ENCODE data around the gene EFS. TPM values are rescaled to one million over a fixed set of nuclear protein-coding genes. Genes with fewer than 3 reads are reported as not detected.

Gene EFS
- total RNA-seq, 2 donors from 2014 or later: 69.9 to 96.4 TPM

GRCh38 chr14:23406244-23406643, 41.3 kb upstream of the EFS start:
- no peaks in the 10 kb centered on the region for H3K9me3 ChIP-seq (ENCODE audit: control insufficient read depth, low read length)
- H3K36me3 ChIP-seq (ENCODE audit: control insufficient read depth, insufficient read depth, low read length): no peaks in the 10 kb centered on the region
- Mint-ChIP-seq H3K4me1 (no peaks in the 10 kb centered on the region), H3K9me3 (no peaks in the 10 kb centered on the region), H3K27ac (no peak overlapping the region), H3K36me3 (ENCODE audit: low read depth) (no peaks in the 10 kb centered on the region), H3K4me3 (no peak overlapping the region), H3K27me3 (ENCODE audit: insufficient read depth) (peaks cover 50% of the 10 kb centered on the region)
- H3K27me3 ChIP-seq (ENCODE audit: control insufficient read depth, insufficient read depth, low read length, poor library complexity, severe bottlenecking): peaks cover 8% of the 10 kb centered on the region
- H3K4me3 ChIP-seq (ENCODE audit: low read length): no peak overlapping the region
- H3K4me1 ChIP-seq (ENCODE audit: control insufficient read depth, insufficient read depth, low read length): no peaks in the 10 kb centered on the region
- H3K9ac ChIP-seq (ENCODE audit: extremely low read depth, low read length, poor library complexity, severe bottlenecking): no peak overlapping the region
- TF ChIP-seq CTCF (conservative IDR thresholded peaks at IDR 0.05): no peak
- 54 to 68% methylated on average over 2 to 4 of the region's 4 CpGs for WGBS, 2 experiments (ENCODE audit: insufficient coverage in 1 of 2, insufficient read length in 1 of 2)
- H3K27ac ChIP-seq (ENCODE audit: low read depth, low read length): no peak overlapping the region
- no peak for DNase-seq

- Mint-ChIP-seq H3K27ac (no peak overlapping the region), H3K4me1 (no peaks in the 10 kb centered on the region), H3K4me3 (no peak overlapping the region), H3K9me3 (no peaks in the 10 kb centered on the region), H3K36me3 (ENCODE audit: low read depth) (no peaks in the 10 kb centered on the region), H3K27me3 (ENCODE audit: insufficient read depth) (peaks cover 50% of the 10 kb centered on the region)
- no peak for TF ChIP-seq CTCF (conservative IDR thresholded peaks at IDR 0.05)
- DNase-seq: no peak
- peaks cover 8% of the 10 kb centered on the region for H3K27me3 ChIP-seq (ENCODE audit: control insufficient read depth, insufficient read depth, low read length, poor library complexity, severe bottlenecking)
- H3K9ac ChIP-seq (ENCODE audit: extremely low read depth, low read length, poor library complexity, severe bottlenecking): no peak overlapping the region
- H3K36me3 ChIP-seq (ENCODE audit: control insufficient read depth, insufficient read depth, low read length): no peaks in the 10 kb centered on the region
- no peaks in the 10 kb centered on the region for H3K4me1 ChIP-seq (ENCODE audit: control insufficient read depth, insufficient read depth, low read length)
- H3K4me3 ChIP-seq (ENCODE audit: low read length): no peak overlapping the region
- no peaks in the 10 kb centered on the region for H3K9me3 ChIP-seq (ENCODE audit: control insufficient read depth, low read length)
- 90 to 95% methylated on average over 13 of the region's 13 CpGs for WGBS, 2 experiments (ENCODE audit: insufficient coverage in 1 of 2, insufficient read length in 1 of 2)
- no peak overlapping the region for H3K27ac ChIP-seq (ENCODE audit: low read depth, low read length)
Observed at GRCh38 chr14:23405516-23406025, 40.6 kb upstream of the EFS start.

- H3K4me3 ChIP-seq (ENCODE audit: low read length): no peak overlapping the region
- no peaks in the 10 kb centered on the region for H3K9me3 ChIP-seq (ENCODE audit: control insufficient read depth, low read length)
- Mint-ChIP-seq H3K4me3 (no peak overlapping the region), H3K9me3 (no peaks in the 10 kb centered on the region), H3K36me3 (ENCODE audit: low read depth) (no peaks in the 10 kb centered on the region), H3K4me1 (no peaks in the 10 kb centered on the region), H3K27ac (no peak overlapping the region), H3K27me3 (ENCODE audit: insufficient read depth) (peaks cover 52% of the 10 kb centered on the region)
- no peak for TF ChIP-seq CTCF (conservative IDR thresholded peaks at IDR 0.05)
- no peaks in the 10 kb centered on the region for H3K4me1 ChIP-seq (ENCODE audit: control insufficient read depth, insufficient read depth, low read length)
- peaks cover 8% of the 10 kb centered on the region for H3K27me3 ChIP-seq (ENCODE audit: control insufficient read depth, insufficient read depth, low read length, poor library complexity, severe bottlenecking)
- WGBS, 2 experiments (ENCODE audit: insufficient coverage in 1 of 2, insufficient read length in 1 of 2): 91% methylated on average over 7 to 10 of the region's 10 CpGs
- no peak overlapping the region for H3K9ac ChIP-seq (ENCODE audit: extremely low read depth, low read length, poor library complexity, severe bottlenecking)
- no peaks in the 10 kb centered on the region for H3K36me3 ChIP-seq (ENCODE audit: control insufficient read depth, insufficient read depth, low read length)
- no peak overlapping the region for H3K27ac ChIP-seq (ENCODE audit: low read depth, low read length)
- DNase-seq: no peak
Observed at GRCh38 chr14:23405096-23405495, 40.1 kb upstream of the EFS start.
